ENCODE measurements around the gene KAT6B.

KAT6B gene

DNA sequence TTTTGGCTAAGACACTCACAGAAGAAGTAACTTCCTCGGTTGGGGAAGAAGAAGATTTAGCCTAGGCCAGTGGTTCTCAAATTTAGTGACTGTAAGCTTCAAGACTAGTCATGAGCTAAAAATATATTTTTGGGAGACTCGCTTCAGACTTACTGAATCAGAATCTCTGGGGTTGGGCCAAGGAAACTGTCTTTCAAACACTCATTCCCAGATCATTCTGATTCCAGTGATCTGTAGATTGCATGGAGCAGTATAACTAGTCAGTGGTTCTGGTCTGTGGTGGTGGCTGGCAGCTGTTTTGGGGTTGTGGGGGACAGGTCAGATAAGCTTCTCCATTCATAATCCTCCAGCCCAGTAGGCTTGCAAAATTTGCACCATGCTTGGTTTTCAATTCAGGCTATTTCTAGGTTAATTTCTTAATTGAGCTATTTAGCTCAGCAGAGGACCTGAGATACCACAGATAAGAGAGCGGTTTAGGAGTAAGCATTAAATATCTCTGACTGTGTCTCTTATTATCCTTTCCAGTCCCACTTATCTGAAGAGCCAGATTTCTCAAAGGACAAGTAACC is 3.8 kb upstream of the KAT6B start:
- TF ChIP-seq, protein P1, sequence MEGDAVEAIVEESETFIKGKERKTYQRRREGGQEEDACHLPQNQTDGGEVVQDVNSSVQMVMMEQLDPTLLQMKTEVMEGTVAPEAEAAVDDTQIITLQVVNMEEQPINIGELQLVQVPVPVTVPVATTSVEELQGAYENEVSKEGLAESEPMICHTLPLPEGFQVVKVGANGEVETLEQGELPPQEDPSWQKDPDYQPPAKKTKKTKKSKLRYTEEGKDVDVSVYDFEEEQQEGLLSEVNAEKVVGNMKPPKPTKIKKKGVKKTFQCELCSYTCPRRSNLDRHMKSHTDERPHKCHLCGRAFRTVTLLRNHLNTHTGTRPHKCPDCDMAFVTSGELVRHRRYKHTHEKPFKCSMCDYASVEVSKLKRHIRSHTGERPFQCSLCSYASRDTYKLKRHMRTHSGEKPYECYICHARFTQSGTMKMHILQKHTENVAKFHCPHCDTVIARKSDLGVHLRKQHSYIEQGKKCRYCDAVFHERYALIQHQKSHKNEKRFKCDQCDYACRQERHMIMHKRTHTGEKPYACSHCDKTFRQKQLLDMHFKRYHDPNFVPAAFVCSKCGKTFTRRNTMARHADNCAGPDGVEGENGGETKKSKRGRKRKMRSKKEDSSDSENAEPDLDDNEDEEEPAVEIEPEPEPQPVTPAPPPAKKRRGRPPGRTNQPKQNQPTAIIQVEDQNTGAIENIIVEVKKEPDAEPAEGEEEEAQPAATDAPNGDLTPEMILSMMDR (IDR thresholded peaks at IDR 0.05; ENCODE audit: low read depth, low read length, missing control alignments): no peak
- no peak overlapping the region for H3K4me3 ChIP-seq (ENCODE audit: low read depth, low read length)
- in situ Hi-C loops (cut with HindIII; ENCODE audit: low sequenced_read_pairs): no loop called here
- DNase-seq (ENCODE audit: low read depth): no peak

DNA sequence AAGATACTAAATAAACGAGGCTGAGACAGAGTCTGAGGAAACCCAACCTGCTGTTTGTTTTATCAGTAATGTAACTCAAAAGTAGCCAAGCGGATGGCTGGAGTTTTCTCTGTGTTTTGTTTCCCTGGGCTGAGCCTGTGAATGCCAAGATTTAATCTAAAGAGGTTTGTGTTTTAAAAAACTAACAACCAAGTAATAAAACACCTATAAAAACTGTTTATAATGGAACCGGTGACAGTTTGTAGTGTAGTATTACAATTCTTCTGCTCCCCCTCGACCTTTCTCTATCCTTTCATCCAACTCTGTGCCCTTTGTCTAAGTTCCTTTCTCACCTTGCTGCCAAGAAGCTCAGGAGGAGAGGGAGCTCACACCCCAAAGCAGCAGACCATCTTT is 2.6 kb upstream of the KAT6B start:
- in situ Hi-C loops (cut with HindIII; ENCODE audit: low sequenced_read_pairs): no loop called here
- no peak overlapping the region for H3K4me3 ChIP-seq (ENCODE audit: low read depth, low read length)
- no peak for DNase-seq (ENCODE audit: low read depth)
- TF ChIP-seq, protein P1 (IDR thresholded peaks at IDR 0.05; ENCODE audit: low read depth, low read length, missing control alignments): no peak

- no peak for DNase-seq (ENCODE audit: low read depth)
- peak overlapping the region; percentile 80 for H3K4me3 ChIP-seq (ENCODE audit: low read depth, low read length)
- in situ Hi-C loops (cut with HindIII; ENCODE audit: low sequenced_read_pairs): no loop called here
- TF ChIP-seq, protein P1 (IDR thresholded peaks at IDR 0.05; ENCODE audit: low read depth, low read length, missing control alignments): no peak
Measured at GRCh38 chr10:74824184-74824899, 2.1 kb upstream of the KAT6B start.

DNA sequence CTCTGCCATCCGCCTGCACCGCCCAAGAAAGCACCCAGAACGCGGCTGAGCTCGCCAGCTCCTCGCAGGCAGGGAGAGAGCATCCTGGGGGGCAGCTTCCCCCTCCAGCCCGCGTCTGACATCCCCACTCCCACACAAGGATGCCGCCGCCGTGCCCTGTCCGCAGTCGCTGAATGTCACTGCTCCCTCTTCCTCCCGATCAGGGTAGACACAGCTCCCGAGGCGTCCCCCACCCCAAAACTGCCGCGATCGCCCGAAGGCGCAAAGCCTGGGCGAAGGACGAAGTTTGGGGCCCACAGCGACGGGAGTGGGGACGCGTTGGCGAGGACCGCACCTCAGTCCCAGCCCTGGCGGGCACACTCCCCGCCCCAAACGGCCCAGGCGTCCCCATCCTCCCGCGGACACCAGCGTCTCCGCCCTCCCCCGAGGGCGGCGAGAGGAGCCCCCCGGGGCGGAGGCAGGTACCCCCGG is 1.5 kb upstream of the KAT6B start:
- in situ Hi-C loops (cut with HindIII; ENCODE audit: low sequenced_read_pairs): no loop called here
- DNase-seq (ENCODE audit: low read depth): no peak
- peak overlapping the region; percentile 80 for H3K4me3 ChIP-seq (ENCODE audit: low read depth, low read length)
- TF ChIP-seq, protein P1 (IDR thresholded peaks at IDR 0.05; ENCODE audit: low read depth, low read length, missing control alignments): no peak

- in situ Hi-C loops (cut with HindIII; ENCODE audit: low sequenced_read_pairs): no loop called here
- DNase-seq (ENCODE audit: low read depth): no peak
- H3K4me3 ChIP-seq (ENCODE audit: low read depth, low read length): peak overlapping the region; percentile 80
- TF ChIP-seq, protein P1 (IDR thresholded peaks at IDR 0.05; ENCODE audit: low read depth, low read length, missing control alignments): no peak
Measured at GRCh38 chr10:74825371-74826141, 844 bp upstream of the KAT6B start.

DNA sequence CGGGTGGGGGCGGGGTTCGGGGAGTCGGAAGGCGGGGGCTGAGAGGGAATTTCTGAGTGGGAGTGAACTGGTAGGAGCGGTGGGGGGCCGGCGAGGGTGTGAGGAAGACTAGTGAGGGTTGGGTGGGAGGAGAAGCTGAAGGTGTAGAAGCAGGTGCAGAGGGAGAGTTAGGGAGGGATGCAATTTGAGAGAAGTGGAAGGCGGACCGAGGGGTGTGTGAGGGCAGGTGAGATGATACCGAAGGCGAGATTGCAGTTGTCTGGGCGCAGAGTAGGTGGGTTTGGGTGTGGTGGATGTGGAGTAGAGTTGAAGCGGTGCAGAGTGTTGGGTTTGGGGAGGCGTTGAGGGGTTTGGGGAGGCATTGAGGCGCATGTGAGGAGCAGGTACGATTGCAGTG is 643 bp downstream of the KAT6B start:
- H3K4me3 ChIP-seq (ENCODE audit: low read depth, low read length): peak overlapping the region; percentile 60
- DNase-seq (ENCODE audit: low read depth): no peak
- in situ Hi-C loops (cut with HindIII; ENCODE audit: low sequenced_read_pairs): no loop called here
- TF ChIP-seq, protein P1 (IDR thresholded peaks at IDR 0.05; ENCODE audit: low read depth, low read length, missing control alignments): no peak

Measured in astrocyte of the cerebellum (primary cell).